HEK293 (cell line): ENCODE measurements around the gene TRMT5.

Experiments
- CTCF ChIA-PET: fragments of 350-600 bp; formaldehyde crosslinking; extraction: SDS; loops from one replicate; lab custom pipeline; 2021; ENCODE audit warnings: antibody characterized with exemption; lab: Yijun Ruan, JAX
- POLR2A ChIA-PET: fragments of 300-600 bp; formaldehyde crosslinking; extraction: SDS; loops from one replicate; lab custom pipeline; 2020; ENCODE audit warnings: antibody characterized with exemption, inconsistent platforms; lab: Yijun Ruan, JAX
- H3K27ac ChIP-seq: fragments of 200-500 bp; sonication (Bioruptor generic); 2 replicates; pipeline ENCODE4 v1.5.1; 2014; ENCODE audit warnings: low read depth, low read length, control low read depth, inconsistent platforms; ENCODE audit errors: extremely low read depth
- H3K36me3 ChIP-seq, 2 experiments: fragments of 200-500 bp in 1 of 2; sonication (Bioruptor generic) in 1 of 2; 1 replicate in 1 of 2; 2 replicates in 1 of 2; pipeline ENCODE4 v1.5.1; 2014 to 2017; ENCODE audit warnings: inconsistent platforms in 2 of 2, low read length in 2 of 2; ENCODE audit not compliant: control insufficient read depth in 2 of 2, insufficient read depth in 1 of 2
- H3K4me1 ChIP-seq: fragments of 200-500 bp; sonication (Bioruptor generic); 2 replicates; pipeline ENCODE4 v1.5.1; 2014; ENCODE audit warnings: mild to moderate bottlenecking, low read length, inconsistent platforms; ENCODE audit not compliant: control insufficient read depth, insufficient read depth
- H3K4me3 ChIP-seq: 2 replicates; pipeline ENCODE4 v1.5.1; 2011; ENCODE audit warnings: low read depth, mild to moderate bottlenecking, control low read depth, low read length, moderate library complexity
- H3K9me3 ChIP-seq: fragments of 200-500 bp; sonication (Bioruptor generic); 2 replicates; pipeline ENCODE4 v1.5.1; 2014; ENCODE audit warnings: low read depth, low read length, inconsistent platforms; ENCODE audit not compliant: control insufficient read depth, insufficient read depth
- BCL11A ChIP-seq: fragments of 450-650 bp; formaldehyde crosslinking; IDR thresholded peaks from 2 replicates; pipeline ENCODE4 v1.5.1; 2016; ENCODE audit warnings: low read depth, missing biosample characterization, missing genetic modification characterization
- BCL11B ChIP-seq: fragments of 450-650 bp; formaldehyde crosslinking; IDR thresholded peaks from 2 replicates; pipeline ENCODE4 v1.5.1; 2016; ENCODE audit warnings: low read depth, missing biosample characterization, missing genetic modification characterization
- CTCF ChIP-seq: fragments of 450-650 bp; formaldehyde crosslinking; IDR thresholded peaks from 2 replicates; pipeline ENCODE4 v1.5.1; 2016; ENCODE audit warnings: missing biosample characterization, missing genetic modification characterization
- PRDM6 ChIP-seq: fragments of 450-650 bp; formaldehyde crosslinking; IDR thresholded peaks from 2 replicates; pipeline ENCODE4 v1.5.1; 2017; ENCODE audit warnings: missing biosample characterization, missing genetic modification characterization
- SP7 ChIP-seq: fragments of 450-650 bp; formaldehyde crosslinking; IDR thresholded peaks from 2 replicates; pipeline ENCODE4 v1.5.1; 2016; ENCODE audit warnings: missing biosample characterization, missing genetic modification characterization
- ZBTB6 ChIP-seq: fragments of 450-650 bp; formaldehyde crosslinking; IDR thresholded peaks from 2 replicates; pipeline ENCODE4 v1.5.1; 2017; ENCODE audit warnings: missing biosample characterization, missing genetic modification characterization
- ZNF169 ChIP-seq: fragments of 450-650 bp; formaldehyde crosslinking; IDR thresholded peaks from 2 replicates; pipeline ENCODE4 v1.5.1; 2016; ENCODE audit warnings: missing biosample characterization, missing genetic modification characterization
- ZNF184 ChIP-seq: fragments of 450-650 bp; IDR thresholded peaks from 2 replicates; pipeline ENCODE4 v1.5.1; 2018; ENCODE audit warnings: missing biosample characterization, mild to moderate bottlenecking, missing genetic modification characterization
- ZNF24 ChIP-seq: fragments of 450-650 bp; formaldehyde crosslinking; IDR thresholded peaks from 2 replicates; pipeline ENCODE4 v1.5.1; 2016; ENCODE audit warnings: missing biosample characterization, missing genetic modification characterization
- ZNF324 ChIP-seq: fragments of 450-650 bp; formaldehyde crosslinking; IDR thresholded peaks from 2 replicates; pipeline ENCODE4 v1.5.1; 2016; ENCODE audit warnings: missing biosample characterization, missing genetic modification characterization
- ZNF335 ChIP-seq: fragments of 450-650 bp; formaldehyde crosslinking; conservative IDR thresholded peaks from 2 replicates; pipeline ENCODE4 v1.5.1; 2016; ENCODE audit warnings: missing biosample characterization, missing genetic modification characterization
- ZNF366 ChIP-seq: fragments of 450-650 bp; formaldehyde crosslinking; conservative IDR thresholded peaks from 2 replicates; pipeline ENCODE4 v1.5.1; 2016; ENCODE audit warnings: missing biosample characterization, missing genetic modification characterization
- ZNF404 ChIP-seq: fragments of 450-650 bp; formaldehyde crosslinking; IDR thresholded peaks from 2 replicates; pipeline ENCODE4 v1.5.1; 2017; ENCODE audit warnings: missing biosample characterization, missing genetic modification characterization
- ZNF48 ChIP-seq: fragments of 450-650 bp; formaldehyde crosslinking; IDR thresholded peaks from 2 replicates; pipeline ENCODE4 v1.5.1; 2016; ENCODE audit warnings: missing biosample characterization, missing genetic modification characterization
- ZNF530 ChIP-seq: fragments of 450-650 bp; formaldehyde crosslinking; IDR thresholded peaks from 2 replicates; pipeline ENCODE4 v1.5.1; 2016; ENCODE audit warnings: low read depth, missing biosample characterization, missing genetic modification characterization
- ZNF654 ChIP-seq: fragments of 450-650 bp; formaldehyde crosslinking; IDR thresholded peaks from 2 replicates; pipeline ENCODE4 v1.5.1; 2016; ENCODE audit warnings: low read depth, missing biosample characterization, missing genetic modification characterization
- ZNF660 ChIP-seq: fragments of 450-650 bp; IDR thresholded peaks from 2 replicates; pipeline ENCODE4 v1.5.1; 2018; ENCODE audit warnings: missing biosample characterization, mild to moderate bottlenecking, missing genetic modification characterization
- ZNF701 ChIP-seq: fragments of 450-650 bp; formaldehyde crosslinking; IDR thresholded peaks from 2 replicates; pipeline ENCODE4 v1.5.1; 2016; ENCODE audit warnings: missing biosample characterization, missing genetic modification characterization
- ZNF704 ChIP-seq: fragments of 450-650 bp; formaldehyde crosslinking; IDR thresholded peaks from 2 replicates; pipeline ENCODE4 v1.5.1; 2016; ENCODE audit warnings: missing biosample characterization, missing genetic modification characterization
- ZNF707 ChIP-seq: fragments of 450-650 bp; formaldehyde crosslinking; IDR thresholded peaks from 2 replicates; pipeline ENCODE4 v1.5.1; 2016; ENCODE audit warnings: missing biosample characterization, missing genetic modification characterization
- ZNF843 ChIP-seq: fragments of 450-650 bp; formaldehyde crosslinking; IDR thresholded peaks from 2 replicates; pipeline ENCODE4 v1.5.1; 2016; ENCODE audit warnings: missing biosample characterization, missing genetic modification characterization

Gene TRMT5

GRCh38 chr14:61026526-61026925 lies 45.6 kb upstream of the TRMT5 start (continued):
- TF ChIP-seq ZNF335 (tag by site-specific recombination) (no peak), ZNF707 (no peak), PRDM6 (no peak), ZNF701 (no peak), ZBTB6 (tag by site-specific recombination) (no peak), SP7 (tag by site-specific recombination) (no peak)

- no peak overlapping the region for H3K27ac ChIP-seq
- H3K9me3 ChIP-seq: no peaks in the 10 kb centered on the region
- H3K36me3 ChIP-seq: no peaks in the 10 kb centered on the region
- no peaks in the 10 kb centered on the region for H3K4me1 ChIP-seq
- TF ChIP-seq ZNF184 (tag by site-specific recombination): no peak
- peak; percentile 73 for TF ChIP-seq ZNF654 (tag by site-specific recombination)
- 0 out of 2 replicates have a peak, but pooled peaks have one; percentile 29 for TF ChIP-seq ZNF660
- peak; percentile 28; the same call in 1 of the 2 replicates for TF ChIP-seq CTCF (tag by site-specific recombination)
- TF ChIP-seq, all 188 proteins: peak for 3
- ChIA-PET POLR2A (no interaction called here), CTCF (interaction anchor here (0.6 to 3.4 kb wide), 6 partner anchors 9 to 401 kb away, joined by 3 to 30 read pairs (median 5); no protein-coding TSS in a partner anchor)
- H3K4me3 ChIP-seq: no peak overlapping the region
Observed at GRCh38 chr14:61025251-61026223, 44.7 kb upstream of the TRMT5 start.

GRCh38 chr14:61019537-61019936 lies 38.7 kb upstream of the TRMT5 start:
- H3K4me1 ChIP-seq: no peaks in the 10 kb centered on the region
- POLR2A ChIA-PET: no interaction called here
- H3K27ac ChIP-seq: no peak overlapping the region
- CTCF ChIA-PET: interaction anchor here (1.4 kb wide), 1 partner anchor 9 kb away, joined by 3 read pairs; no protein-coding TSS in a partner anchor
- H3K36me3 ChIP-seq: no peaks in the 10 kb centered on the region
- H3K9me3 ChIP-seq: no peaks in the 10 kb centered on the region
- no peak overlapping the region for H3K4me3 ChIP-seq
- TF ChIP-seq ZNF704 (tag by site-specific recombination) (no peak), ZNF843 (tag by site-specific recombination) (no peak), ZNF404 (tag by site-specific recombination) (no peak), ZNF530 (tag by site-specific recombination) (no peak), BCL11B (tag by site-specific recombination) (no peak), ZBTB6 (tag by site-specific recombination) (no peak), ZNF366 (tag by site-specific recombination) (no peak), ZNF324 (tag by site-specific recombination) (no peak), BCL11A (tag by site-specific recombination) (no peak), ZNF24 (tag by site-specific recombination) (no peak), ZNF169 (no peak), ZNF48 (no peak)
